Measurements from ENCODE around the gene TBCC.

- TF ChIP-seq CTCF (IDR thresholded peaks at IDR 0.05) (no peak), EP300 (IDR thresholded peaks at IDR 0.05) (no peak)
Observed at GRCh38 chr6:42784717-42785498, 39.0 kb upstream of the TBCC start.

Data from sigmoid colon (tissue), 4 donors.